Activated CD4-positive, alpha-beta T cell treated with anti-CD3 and anti-CD28 coated beads for 1 hour (primary cell): ENCODE data around the gene SMYD3.

Source experiments
- DNase-seq: peaks from one replicate; pipeline ENCODE4 v3.0.0-alpha.2; 2020

Gene SMYD3

GRCh38 chr1:246460406-246460805, 46.7 kb downstream of the SMYD3 start:
- no peak for DNase-seq

- DNase-seq: no peak
Observed at GRCh38 chr1:246459221-246459620, 47.9 kb downstream of the SMYD3 start.

- no peak for DNase-seq
Observed at GRCh38 chr1:246455476-246455875, 51.6 kb downstream of the SMYD3 start.

GRCh38 chr1:246454655-246455054, 52.4 kb downstream of the SMYD3 start:
- DNase-seq: no peak

GRCh38 chr1:246450611-246451251, 56.3 kb downstream of the SMYD3 start:
- no peak for DNase-seq

- DNase-seq: no peak
Observed at GRCh38 chr1:246448373-246448772, 58.7 kb downstream of the SMYD3 start.

- DNase-seq: no peak
Observed at GRCh38 chr1:246447501-246447900, 59.6 kb downstream of the SMYD3 start.

- no peak for DNase-seq
Observed at GRCh38 chr1:246445503-246445902, 61.6 kb downstream of the SMYD3 start.

- no peak for DNase-seq
Observed at GRCh38 chr1:246444617-246445016, 62.5 kb downstream of the SMYD3 start.

- DNase-seq: no peak
Observed at GRCh38 chr1:246437961-246438360, 69.1 kb downstream of the SMYD3 start.

GRCh38 chr1:246435421-246436041, 71.5 kb downstream of the SMYD3 start:
- DNase-seq: no peak

GRCh38 chr1:246434335-246434734, 72.7 kb downstream of the SMYD3 start:
- no peak for DNase-seq

GRCh38 chr1:246428542-246429308, 78.4 kb downstream of the SMYD3 start:
- no peak for DNase-seq

- no peak for DNase-seq
Observed at GRCh38 chr1:246427611-246428010, 79.5 kb downstream of the SMYD3 start.

GRCh38 chr1:246425895-246426294, 81.2 kb downstream of the SMYD3 start:
- no peak for DNase-seq

GRCh38 chr1:246425139-246425794, 81.8 kb downstream of the SMYD3 start:
- no peak for DNase-seq

- no peak for DNase-seq
Observed at GRCh38 chr1:246420300-246420699, 86.8 kb downstream of the SMYD3 start.

- no peak for DNase-seq
Observed at GRCh38 chr1:246418565-246419312, 88.3 kb downstream of the SMYD3 start.

- no peak for DNase-seq
Observed at GRCh38 chr1:246417813-246418564, 89.1 kb downstream of the SMYD3 start.

GRCh38 chr1:246417152-246417812, 89.8 kb downstream of the SMYD3 start:
- no peak for DNase-seq

- DNase-seq: no peak
Observed at GRCh38 chr1:246416261-246416660, 90.8 kb downstream of the SMYD3 start.

- DNase-seq: no peak
Observed at GRCh38 chr1:246415028-246415427, 92.1 kb downstream of the SMYD3 start.
